GM19463 (cell line): ENCODE measurements around the gene MRPL36.
"Not testable (repeated sequence)": the region's sequence is repeated elsewhere in the genome, so short reads cannot be mapped to it uniquely, and the experiment has no call there.

ENCODE experiments used
- ATAC-seq: cut with Tn5 transposase; IDR thresholded peaks from one replicate; pipeline ENCODE4 v1.9.1; 2021; ENCODE audit warnings: mild to moderate bottlenecking, moderate library complexity; ENCODE audit not compliant: unreplicated experiment

Gene MRPL36

DNA sequence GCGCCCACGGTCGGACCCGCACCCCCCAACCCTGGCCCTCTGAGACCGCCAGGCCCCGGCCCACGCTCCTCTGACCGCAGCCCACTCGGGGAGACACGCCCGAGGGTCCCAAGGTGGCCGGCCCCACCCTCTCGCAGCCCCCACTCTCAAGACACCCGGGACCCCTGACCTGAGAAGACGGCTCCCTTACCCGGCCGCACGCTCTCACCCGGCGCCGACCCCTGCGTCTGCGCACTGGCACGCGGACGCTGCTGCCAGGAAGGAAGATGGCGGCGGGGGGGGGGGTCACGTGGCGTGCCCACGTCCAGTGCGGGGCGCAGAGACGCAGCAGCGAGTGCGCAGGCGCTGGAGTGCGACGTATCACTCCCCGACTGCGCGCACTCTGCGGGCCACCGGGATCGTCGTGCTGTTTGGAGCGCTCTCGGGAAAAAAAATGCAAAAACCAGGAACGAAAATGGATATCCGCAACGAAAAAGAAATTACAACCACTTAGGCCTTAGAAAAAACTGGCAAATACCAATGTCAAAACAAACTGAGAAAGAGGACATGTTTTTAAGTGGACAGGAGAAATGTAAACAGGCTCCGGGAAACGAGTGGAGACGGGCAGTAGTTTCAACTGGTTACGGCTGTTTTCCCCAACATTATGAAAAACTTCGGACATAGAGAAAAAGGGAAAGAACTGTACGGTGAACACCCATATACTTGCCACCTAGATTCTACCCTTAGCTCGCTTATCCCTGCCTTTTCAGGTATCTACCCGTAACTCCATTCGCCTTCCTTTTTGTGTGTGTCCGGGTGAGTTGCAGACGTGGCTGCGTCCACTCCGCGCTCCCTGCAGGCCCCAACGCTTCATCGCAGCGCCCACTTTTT is at the start of gene MRPL36:
Gene MRPL36 (minus strand): TSS at position 236 of the 870 bp plus-strand sequence. CDS start 902 bp downstream, outside the sequence.
- ATAC-seq = peak; percentile 49

DNA sequence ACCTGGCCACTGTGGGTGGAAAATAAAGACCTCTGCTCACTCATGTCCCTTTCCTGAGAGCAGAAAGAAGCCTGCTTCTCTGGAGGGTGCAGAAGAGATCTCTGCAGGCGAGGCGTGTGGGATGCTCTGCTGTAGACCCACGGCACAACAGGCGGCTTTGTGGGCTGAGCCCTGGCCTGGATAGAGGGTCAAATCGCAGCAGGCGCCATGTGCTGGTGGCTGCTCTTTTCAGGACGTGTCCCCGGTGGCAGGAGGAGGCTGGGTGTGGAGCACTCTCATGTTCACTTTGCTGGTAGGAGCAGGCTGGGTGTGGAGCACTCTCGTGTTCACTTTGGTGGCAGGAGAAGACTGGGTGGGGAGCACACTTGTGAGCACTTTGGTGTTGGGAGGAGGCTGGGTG is 48.0 kb upstream of the MRPL36 start:
- no peak for ATAC-seq

DNA sequence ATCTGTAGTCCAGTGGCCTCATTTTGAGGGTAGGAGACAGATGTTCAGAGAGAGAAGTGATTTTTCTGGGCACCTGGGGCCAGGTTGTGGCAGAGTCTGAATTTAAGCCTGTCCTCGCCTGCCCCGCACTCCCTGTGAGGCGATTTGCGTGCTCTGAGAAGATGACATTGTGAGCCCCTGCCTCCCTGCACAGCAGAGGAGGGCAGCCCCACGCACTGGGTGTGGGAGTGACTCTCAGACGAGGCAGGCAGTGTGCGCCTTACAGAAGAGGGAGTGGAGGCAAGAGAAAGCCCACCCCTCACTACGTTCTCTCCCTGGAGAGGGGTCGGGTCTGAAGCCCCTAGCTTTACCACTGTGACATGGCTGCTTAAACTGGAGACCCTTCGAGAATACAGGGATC is 47.4 kb upstream of the MRPL36 start:
- ATAC-seq = no peak

DNA sequence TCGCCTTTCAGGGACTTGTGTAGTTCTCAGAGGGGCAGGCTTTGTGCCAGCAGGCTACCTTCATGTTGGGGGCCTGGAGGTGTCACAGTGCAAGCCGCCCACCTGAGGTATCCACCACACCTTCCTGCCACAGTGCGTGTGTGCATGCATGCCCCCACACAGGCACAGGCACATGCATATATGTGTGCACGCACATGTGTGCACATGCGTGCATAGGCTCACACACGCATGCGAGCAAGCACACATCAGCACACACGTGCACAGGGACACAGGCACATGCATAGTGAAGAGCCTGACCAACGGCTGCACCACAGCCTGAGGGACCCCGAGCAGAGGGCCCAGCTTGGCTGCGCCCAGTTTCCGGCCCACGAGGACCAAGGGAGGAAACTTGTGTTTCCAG is 46.9 kb upstream of the MRPL36 start:
- ATAC-seq = no peak

DNA sequence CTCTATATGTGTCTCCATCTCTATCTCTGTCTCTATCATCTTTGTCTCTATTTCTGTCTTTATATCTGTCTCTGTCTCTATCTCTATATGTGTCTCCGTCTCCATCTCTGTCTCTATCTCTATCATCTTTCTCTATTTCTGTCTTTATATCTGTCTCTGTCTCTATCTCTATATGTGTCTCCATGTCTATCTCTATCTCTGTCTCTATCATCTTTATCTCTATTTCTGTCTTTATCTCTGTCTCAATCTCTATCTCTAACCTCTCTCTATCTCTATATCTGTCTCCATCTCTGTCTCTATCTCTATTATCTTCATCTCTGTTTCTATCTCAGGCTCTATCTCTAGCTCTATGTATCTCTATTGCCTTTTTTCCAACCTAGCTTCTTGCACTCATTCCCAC is 46.1 kb upstream of the MRPL36 start:
- ATAC-seq = no peak

DNA sequence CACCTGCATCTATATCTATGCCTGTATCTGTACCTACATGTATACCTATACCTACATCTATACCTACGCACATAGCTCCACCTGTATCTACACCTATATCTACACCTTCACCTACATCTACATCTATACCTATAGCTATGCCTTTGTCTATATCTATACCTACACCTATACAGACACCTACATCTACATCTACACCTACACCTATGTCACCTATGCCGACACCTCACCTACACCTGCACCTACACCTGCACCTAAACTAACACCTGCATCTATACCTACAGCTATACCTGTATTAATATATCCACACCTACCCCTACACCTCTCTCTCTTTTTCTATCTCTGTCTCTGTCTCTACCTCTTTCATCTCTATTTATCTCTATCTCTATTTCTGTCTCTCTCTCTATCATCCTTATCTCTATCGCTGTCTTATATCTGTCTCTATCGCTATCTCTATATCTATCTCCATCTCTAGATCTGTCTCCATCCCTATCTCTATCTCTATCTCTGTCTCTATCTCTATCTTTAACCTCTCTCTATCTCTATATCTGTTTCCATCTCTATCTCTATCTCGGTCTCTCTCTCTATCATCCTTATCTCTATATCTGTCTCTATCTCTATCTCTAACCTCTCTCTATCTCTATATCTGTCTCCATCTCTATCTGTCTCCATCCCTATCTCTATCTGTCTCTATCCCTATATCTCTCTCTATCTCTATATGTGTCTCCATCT is 45.2 kb upstream of the MRPL36 start:
- no peak for ATAC-seq

DNA sequence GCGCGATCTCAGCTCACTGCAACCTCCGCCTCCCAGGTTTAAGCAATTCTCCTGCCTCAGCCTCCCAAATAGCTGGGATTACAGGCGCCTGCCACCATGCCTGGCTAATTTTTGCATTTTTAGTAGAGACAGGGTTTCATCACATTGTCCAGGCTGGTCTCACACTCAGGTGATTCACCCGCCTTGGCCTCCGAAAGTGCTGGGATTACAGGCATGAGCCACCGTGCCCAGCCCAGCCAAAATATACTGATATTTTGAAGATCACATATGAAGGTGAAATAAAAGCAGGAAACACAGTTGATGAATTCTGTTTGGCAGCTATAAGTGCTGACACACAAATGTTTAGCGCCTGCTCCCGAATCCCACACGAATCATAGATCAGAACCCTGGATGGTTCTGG is 44.1 kb upstream of the MRPL36 start:
- ATAC-seq = not testable (repeated sequence)

DNA sequence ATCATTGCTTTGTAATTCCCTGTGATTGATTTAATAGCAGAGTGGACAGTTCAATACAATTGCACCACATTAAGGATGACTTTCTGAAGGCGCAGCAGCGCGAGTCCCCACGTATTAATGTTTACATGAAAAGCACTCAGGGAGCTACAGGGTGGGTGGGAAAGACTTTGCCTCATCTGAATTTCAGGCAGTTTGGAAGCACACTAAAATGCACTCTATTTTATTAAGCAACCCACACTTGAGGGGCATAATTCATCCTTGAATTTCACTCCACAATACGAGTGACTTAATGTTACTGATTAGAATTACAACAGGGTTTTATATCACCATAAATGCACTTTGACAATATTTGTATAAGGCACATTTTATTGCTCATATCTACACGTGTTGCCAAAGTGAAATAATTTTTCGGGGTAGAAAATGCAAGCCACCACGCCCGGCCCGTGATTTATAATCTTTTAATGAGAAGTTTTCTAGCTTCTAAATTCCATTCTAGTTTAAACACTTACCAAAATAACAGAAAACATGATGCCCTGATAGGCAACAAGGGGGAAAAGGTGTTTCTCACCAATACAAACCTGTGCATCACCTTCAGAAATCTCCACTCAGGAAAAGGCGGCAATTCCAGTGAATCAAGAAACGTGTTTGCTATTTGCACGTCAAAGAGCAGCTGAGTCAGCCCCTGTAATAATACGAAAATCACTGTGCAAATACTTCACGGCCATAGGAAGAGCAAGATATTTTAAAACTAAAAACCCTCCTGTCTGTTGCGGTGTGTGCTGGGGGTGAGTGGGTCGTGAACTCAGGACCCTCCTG is 42.6 kb upstream of the MRPL36 start:
- no peak for ATAC-seq

DNA sequence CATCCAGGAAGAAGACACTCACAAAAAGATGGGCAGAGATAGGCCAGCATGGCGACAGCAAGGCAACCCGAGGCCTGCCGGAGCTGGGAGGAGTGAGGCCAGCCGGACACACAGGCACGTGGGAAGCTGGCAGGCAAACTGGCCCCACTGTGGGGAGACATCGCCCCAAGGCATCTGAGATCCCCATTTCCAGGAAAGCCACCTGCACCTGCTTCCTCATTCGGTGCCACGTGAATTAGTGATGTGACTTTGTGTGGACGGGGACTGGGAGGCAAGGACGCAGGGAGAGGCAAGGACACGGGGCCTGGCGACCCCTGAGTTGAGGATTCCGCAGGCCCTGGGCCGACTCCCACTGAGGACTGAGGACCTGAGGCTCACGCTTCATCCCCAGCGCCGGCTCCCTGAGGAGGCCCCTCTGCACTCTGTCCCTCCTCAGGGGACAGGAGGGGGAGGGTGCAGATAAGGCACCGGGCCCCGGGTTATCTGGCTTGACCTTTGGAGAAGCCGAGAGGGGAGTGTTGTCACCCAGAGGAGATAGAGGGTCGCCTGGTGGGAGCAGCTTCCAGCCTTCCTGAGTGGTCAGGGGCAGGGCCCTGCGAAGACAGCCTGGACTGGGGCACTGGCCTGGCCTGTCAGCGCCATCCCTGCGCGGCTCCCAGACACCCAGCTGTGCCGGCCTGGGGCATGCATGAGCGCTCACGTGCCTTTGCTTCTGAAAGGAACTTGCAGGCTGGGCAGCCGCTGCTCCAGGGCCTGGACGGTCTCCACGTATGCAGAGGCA is 41.3 kb upstream of the MRPL36 start:
- no peak for ATAC-seq

DNA sequence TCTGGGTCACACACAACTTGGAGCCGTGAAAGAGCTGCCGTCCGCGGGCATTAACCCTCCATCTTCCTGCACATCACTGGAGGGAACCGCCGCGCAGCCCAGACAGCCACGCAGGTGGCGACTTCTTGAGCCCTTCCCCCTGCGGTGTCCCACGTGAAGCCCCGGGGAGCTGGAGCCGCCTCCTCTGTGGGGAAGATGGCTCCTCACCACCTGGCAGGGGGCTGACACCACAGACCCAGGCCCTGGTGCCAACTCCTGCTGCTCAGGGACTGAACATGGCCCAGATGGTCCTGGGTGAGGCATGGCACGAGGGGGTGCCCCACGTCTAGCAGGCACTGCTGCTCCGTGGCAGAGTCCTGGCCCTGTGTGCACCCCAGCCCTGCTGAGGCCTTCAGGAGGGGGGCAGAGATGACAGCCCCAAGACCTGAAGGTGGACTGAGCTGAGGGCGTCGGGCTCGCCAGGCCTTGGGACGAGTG is 40.5 kb upstream of the MRPL36 start:
- ATAC-seq = no peak

DNA sequence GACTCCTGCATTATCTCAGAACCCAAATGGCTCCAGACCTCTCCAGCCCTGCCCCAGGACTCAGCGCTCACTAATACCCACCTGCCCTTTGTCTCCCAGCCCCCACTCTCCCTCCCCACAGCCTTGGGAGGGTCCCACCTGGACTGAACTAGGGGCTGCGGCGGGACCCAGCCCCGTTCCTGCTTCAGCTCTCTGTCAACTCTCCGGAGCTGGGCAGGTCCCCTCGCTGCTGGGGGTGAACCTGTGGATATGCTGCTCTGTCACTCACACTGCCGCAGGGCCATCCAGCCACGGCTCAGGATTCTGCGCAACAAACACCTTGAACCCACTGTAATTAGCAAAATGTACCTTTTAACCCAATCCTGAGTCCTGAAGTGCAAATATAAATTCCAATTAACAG is 38.4 kb upstream of the MRPL36 start:
- ATAC-seq = no peak

DNA sequence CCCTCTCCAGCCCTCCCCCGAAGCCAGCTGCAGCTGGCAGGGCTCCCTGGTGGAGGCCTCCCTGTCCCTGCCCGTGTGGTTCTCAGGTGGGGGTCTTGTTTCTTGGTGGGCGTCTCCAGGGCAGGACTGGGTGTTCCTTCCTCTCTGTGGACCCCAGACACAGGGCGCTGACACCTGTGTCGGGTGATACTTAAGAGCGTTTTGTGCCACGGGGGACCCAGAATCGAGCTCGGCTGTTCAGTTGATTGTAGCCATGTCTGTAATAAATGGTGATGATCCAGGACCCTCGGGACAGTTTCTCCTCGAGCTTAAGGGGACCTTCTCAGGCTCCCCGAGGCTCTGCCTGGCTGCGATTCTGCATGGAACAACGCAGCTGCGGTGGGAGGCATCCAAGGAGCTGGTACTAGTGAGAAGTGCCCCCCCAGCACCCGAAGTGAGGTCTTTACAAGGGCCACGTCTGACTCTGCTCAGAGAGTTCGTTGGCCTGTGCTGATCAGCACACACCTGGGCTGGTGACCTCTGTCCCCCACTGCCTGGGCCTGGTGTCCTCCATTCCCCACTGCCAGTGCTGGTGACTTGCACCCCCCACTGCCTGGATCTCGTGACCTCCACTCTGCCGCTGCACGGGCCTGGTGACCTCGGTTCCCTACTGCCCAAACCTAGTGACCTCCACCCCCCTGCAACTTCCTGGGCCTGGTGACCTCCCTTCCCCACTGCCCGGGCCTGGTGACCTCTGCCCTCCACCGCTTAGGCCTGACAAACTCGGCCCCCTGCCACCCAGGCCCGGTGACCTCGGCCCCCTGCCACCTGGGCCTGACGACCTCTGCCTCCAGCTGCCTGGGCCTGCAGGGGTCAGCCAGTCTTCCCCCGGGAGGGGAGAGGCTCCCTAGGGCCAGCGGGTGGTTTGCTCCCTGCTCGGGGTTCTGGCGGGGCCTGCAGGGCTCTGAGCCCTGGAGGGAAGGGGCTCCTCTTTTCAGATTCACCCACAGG is 37.5 kb upstream of the MRPL36 start:
- no peak for ATAC-seq

DNA sequence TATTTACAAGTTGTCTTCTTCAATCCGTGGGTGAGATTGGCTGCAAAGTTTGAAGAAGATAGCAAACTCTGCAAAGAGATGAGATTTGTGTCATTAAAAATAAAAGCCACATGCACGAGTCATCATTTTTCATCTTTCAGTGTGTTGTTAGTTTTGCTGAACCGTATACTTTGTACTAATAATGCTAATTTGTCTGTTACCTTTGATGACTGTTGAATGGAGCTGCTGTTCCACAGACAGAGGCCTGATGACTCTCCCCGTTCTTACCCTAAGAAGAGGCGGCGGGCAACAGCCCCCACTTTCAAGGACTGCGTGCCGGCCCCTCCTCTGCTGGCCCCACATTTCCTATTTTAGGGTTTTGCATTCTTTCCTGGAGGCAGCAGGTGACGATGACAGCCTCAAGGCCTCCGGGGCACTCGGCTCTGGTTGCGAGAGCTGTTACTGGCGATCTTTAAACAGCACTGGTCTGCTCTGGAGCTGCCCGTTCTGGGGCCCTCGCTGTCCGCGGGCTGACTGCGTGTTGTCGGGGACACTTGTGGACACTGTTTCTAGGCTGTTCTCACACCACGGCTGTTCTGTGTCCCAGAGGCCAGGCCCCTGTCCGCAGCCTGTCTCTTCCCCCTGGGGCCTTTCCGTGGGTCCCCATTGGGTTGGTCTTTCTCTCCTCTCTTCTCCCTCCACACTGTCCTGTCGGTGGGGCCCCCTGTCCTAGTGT is 36.7 kb upstream of the MRPL36 start:
- ATAC-seq = no peak

DNA sequence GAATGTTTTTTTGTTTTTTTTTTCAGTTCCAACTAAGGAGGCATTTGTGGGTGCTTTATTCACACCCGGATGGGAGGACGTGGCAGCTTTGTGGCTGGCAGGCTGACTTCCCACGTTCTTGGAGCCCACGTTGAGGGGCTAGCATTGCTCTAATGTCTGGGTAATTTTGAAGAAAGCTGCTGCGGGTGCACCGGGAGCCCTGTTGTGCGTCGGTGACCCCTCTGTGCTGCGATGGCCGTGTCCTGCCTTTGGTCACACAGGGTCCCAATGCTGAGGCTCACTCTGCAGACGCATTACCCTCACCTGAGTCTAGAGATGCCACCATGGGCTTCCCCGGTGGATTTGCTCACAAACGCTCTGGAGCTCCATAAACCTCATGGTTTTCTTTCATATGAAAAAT is 35.8 kb upstream of the MRPL36 start:
- no peak for ATAC-seq

DNA sequence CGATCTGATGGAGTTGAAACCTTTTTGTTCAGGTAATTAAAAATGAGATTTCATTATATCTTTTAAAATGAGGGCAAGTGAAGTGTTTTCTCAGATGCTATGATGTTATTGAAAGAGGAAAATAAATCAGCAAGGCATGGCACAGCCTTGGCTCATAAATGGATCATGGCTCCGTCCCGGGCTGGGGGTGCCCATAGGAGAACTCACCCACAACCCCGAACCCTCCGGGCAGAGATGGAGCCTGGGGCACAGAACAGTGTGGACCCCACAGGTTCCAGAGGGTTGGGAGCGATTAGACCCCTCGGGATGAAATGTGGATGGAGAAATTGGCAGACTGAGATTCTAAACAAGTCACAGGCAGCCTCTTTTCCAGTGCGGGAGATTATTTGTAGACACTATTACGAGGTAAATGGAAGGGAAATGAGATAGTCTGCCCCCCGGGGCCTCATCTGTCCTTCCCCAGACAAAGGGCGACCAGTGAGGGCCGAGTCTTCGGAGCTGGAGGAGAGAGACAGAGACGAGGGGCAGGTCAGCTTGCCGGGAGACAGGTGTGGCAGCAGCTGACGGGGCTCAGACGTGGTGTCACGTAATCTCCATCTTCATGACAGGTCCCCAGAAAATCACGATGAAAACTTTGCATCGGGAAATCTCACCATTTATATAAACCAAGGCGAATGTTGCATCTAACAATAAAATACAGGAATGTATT is 35.2 kb upstream of the MRPL36 start:
- ATAC-seq = no peak

DNA sequence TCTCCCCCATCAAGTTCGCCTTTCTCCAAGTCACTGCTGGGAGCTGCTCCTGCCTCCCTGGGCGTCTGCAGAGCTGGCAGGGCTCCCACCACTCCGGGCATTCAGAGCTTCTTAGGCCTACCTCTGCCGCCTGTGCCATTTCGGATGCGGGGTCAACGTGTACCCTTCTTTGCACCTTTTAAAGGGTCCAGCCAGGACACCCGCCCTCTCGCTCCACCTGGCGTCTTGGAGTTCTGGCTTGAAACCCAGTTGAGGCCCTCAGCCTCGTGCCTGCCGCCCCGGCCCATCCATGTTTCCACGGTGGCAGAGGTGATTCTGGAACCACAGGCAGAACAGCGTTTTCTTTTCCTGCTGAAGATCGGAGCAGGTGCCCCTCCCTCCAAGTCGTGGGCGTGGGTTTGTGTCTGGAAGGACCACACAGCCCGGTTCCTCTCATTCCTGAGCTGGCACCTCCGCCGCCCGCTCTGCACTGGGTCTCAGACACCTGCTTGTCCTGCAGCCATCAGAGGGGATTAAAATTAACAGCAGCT is 34.5 kb upstream of the MRPL36 start:
- ATAC-seq = no peak

DNA sequence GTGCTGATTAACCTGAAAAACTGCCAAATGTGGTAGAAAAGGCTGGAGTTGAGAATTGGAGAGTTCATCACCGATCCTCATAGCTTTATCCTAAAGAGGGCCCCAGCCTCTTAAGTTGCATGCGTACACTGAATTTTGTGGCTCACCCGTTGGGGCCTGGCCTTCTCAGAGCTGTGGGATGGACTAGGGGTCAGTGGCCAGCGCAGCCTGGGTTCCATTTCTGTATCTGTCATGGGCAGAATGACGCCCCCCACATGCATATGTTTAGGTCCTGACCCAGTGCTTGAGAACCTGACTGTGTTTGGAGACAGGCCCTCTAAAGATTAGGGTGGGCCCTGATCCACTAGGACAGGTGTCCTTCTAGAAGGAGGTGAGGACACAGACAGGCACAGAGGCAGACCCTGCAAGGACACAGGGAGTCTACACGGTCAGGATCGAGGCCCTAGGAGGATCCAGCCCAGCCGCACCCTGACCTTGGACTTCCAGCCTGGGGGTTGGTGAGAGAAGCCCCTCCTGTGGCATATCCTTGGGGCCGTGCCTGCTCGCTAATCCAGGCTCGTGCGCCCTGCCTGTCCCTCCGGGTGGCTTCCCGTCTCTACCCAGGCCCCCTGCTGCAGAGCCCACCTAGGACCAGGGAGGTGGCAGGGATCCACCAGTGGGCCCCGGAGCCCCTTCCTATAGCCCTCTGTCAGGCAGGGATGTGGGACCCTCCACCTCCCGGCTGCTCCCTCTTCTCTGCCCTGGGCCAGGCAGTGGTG is 33.8 kb upstream of the MRPL36 start:
- no peak for ATAC-seq
